GM18498 (cell line): ENCODE data around the gene PM20D1.
A peak's percentile ranks its signal among the peaks of the same experiment; 100 is the strongest.

ENCODE experiments used
- ATAC-seq: cut with Tn5 transposase; IDR thresholded peaks from one replicate; pipeline ENCODE4 v1.9.1; 2021; ENCODE audit warnings: mild to moderate bottlenecking, moderate library complexity; ENCODE audit not compliant: unreplicated experiment

The PM20D1 gene

GRCh38 chr1:205842229-205842628 lies 7.7 kb downstream of the PM20D1 start:
- ATAC-seq, result no peak

- ATAC-seq, result no peak
Observed at GRCh38 chr1:205840146-205840923, 9.6 kb downstream of the PM20D1 start.

DNA sequence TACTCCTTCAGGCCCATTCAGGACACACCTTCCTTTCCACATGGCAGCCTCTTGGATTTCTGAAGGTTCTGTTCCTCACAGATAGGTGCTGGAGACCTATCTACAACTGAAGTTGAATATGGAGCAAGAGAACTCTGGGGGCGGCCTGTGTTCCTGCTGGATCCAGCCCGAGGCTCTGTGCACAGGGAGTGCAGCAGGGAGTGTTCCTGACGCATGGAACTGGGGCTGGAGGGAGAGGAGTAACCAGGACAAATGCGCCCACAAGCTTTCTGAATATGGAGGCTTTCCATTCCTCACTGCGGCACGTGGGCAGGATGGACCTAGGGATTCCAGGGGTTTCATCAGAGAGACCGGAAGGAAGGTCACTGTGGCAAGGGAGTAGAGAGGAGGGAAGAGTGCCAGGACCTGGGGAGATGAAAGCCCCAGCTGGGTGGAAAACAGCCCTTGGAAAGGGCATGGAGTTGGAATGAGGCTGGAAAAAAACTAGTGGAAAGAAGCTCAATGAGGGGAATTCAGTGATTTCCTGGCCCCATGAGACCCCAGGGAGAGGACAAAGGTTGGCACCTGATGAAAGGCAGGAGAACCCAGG lies 12.5 kb downstream of the PM20D1 start:
- ATAC-seq, result no peak

DNA sequence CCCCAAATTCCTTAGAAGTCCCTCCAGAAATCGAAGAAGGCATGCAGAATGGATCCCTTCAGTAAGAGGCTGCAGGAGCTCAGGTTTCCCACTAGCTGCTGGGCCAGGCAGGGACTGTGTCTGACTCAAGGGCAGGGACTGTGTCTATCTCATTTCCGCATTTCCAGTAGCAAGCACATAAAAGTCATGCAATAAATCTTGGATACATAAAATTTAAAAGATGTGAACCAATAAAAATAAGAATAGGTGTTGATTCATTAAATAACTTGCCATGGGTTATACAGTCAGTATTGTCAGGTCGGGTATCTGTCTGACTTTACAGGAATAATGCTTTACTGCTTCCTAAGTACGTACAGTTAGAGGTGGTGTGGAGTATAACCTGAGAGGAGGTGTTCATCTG lies 15.2 kb downstream of the PM20D1 start:
- ATAC-seq, result no peak

DNA sequence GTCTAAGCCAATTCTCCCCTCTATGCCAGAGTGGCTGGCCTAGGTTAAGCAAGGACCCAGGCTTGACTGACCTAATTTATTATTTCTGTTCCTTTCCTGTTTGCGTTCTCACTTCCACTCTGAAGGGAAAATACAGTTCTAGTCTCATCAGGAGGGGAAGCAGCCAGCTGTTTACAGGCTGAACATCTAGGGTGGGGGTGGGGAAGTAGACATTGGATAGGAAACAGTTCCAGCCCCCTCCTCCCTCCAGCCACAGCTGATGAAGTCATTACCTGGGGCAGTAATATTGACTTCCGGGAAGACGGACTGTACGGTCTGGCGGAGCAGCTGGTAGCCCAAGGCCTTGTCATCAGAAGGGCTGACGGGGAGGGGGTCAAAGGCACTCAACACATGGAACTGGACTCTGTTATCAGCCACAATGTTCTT lies 17.6 kb downstream of the PM20D1 start:
- ATAC-seq, result no peak

- no peak for ATAC-seq
Observed at GRCh38 chr1:205827623-205828022, 22.3 kb downstream of the PM20D1 start.

DNA sequence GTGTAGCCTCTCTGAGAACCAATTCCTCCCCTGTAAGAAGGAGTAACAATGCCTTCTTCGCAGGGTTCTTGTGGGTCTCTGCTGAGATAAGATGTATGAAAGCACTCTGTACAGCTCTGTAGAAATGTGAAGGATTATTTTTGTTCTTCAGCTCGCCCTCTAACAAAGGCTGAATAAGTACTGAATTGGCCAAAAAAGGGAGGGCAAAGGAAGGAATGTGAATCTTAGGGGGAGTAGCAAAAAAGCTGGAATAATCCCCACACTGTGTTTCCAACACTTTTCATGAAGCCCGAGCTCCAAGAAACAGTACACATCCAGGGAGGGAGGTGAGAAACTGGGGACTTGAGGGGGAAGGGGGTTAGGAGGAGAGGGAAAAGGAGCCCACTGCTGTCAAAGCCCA lies 22.9 kb downstream of the PM20D1 start:
- no peak for ATAC-seq

GRCh38 chr1:205826016-205826806 lies 23.7 kb downstream of the PM20D1 start:
- ATAC-seq, result no peak

GRCh38 chr1:205824180-205824579 lies 25.8 kb downstream of the PM20D1 start:
- ATAC-seq, result no peak

GRCh38 chr1:205823260-205823659 lies 26.7 kb downstream of the PM20D1 start:
- peak; percentile 40 for ATAC-seq

DNA sequence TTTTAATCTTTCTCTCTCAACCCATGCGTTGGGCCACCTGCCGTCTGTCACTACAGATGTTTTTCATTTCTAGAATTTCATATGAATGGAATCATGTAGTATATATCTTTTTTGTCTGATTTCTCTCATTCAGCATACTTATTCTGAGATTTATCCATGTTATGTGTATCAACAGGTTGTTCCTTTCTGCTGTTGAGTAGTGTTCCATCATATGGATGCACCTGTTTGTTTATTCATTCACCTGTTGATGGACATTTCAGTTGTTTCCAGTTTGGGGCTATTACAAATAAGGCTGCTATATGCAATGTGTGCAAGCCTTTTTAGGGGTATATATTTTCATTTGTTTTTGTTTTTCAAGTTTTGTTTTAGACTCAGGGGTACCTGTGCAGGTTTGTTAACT lies 27.5 kb downstream of the PM20D1 start:
- no peak for ATAC-seq

DNA sequence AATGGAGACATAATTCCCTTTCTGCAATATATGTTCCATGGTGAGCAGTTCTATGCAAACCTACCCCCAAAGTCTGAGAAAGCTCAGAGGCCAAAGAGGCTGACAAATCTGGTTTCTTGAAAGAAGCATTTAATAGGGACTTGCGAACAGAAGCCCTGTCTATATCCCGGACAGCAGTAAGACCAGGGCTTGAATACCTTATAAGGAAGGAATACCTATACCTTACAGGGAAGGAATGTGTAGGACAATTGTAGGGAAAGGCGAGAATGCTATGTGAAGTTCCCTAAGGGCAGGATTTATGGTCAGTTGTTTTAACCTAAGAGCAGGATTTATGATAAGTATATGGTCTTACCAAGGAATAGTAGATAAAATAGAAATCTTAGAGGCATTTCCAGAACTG lies 31.9 kb downstream of the PM20D1 start:
- no peak for ATAC-seq

- no peak for ATAC-seq
Observed at GRCh38 chr1:205817364-205817763, 32.6 kb downstream of the PM20D1 start.

GRCh38 chr1:205813755-205814058 lies 36.2 kb downstream of the PM20D1 start:
- no peak for ATAC-seq

DNA sequence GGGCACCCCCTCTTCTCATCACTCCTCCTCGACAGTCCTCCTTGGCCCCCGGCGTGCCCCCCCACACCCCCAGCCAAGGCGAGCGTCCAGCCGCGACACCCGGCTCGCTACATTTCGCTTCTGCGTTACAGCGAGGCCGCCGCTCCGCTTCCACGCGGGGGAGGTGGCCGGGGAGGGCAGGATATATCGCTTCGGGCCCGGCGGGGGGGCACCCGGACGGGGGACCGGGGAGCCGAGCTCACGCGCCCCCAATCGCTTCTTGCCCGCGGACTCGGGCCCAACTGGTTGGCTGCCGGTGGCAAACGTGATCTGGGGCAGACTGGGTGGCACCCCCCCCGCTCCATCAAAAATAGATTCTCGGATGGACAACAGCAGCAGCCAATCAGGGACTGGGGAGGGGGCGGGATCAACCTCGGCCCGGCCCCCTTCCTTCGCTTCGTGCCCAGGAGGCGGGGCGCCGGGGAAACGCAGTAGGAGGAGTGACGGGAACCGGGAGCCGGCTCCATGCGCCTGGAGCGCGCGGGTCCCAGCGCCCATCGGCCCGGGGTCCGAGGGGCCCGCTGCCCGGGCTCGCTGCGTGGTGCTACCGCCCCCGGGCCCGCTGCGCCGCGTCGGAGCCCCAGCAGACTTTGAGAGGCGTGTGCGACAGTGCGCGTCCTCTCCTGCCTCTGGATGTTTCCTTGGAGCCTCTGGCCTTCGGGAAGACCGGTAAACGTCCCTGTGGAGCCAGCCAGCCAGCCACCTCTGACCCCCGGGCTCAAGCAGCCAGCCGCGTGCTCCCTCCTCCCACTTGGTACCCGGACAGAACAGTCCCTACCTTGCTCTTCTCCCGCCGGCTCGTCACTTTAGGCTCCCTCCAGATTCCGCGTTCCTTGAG lies 36.8 kb downstream of the PM20D1 start, which contains the start of gene SLC41A1:
TSS of gene SLC41A1 (minus strand) at position 321 of the 877 bp plus-strand sequence. CDS start 2,757 bp downstream, outside the sequence.
- ATAC-seq, result peak; percentile 94

- ATAC-seq, result peak; percentile 5
Observed at GRCh38 chr1:205812271-205812877, 37.6 kb downstream of the PM20D1 start.

- ATAC-seq, result no peak
Observed at GRCh38 chr1:205811660-205812059, 38.3 kb downstream of the PM20D1 start.

DNA sequence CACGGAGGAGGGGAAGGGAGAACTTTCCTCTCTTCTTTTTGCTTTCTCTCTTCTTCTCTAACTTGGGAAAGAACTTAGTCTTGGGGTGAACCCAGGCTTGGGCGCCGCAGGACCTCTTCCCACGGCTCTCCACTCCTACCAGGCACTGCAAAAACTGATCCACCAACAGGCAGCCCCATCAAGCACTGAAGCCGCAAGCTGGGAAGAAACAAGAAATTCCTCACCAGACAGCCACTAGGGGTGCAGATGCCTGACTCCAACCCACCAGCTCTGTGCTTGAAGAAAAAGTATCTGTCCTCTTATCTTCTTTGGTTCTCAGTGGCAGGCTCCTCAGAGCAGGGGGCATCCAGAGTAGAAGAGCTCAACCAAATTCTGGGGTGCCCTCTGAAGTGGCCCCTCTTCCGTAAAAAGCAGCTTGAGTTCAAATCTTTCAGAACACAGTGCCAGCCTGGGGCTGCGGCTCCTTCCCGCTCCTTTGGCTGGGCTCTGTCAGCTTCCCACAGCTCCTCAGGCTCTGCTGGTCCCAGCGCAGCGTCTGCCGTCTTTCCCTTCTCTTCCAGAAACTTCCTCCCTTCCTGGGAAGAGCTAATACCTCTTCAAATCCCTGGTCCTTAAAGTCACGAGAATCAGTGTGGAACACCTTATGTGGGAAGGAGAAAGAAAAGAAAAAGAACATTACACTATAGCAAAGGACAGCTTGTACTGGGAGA lies 39.3 kb downstream of the PM20D1 start:
- ATAC-seq, result no peak

GRCh38 chr1:205809942-205810345 lies 40.0 kb downstream of the PM20D1 start:
- ATAC-seq, result no peak

DNA sequence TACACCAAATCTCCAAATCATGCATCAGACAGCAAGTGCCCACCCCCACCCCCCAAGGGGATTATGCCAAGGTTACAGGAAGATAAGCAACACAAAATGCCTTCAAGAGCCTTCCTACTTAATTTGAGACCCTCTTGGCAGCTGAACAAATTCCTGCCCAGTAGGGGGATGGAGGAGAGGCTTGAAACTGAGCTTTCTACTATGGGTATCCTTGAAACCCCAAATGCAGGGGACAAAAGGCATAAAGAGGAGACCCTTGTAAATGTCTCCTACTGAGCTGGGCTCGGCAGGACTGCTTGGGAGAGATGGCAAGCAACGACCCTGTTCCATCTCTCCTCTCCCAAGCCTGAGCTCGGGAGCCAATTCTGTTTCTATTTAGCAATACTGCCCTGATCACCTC lies 40.5 kb downstream of the PM20D1 start:
- no peak for ATAC-seq
